ENCODE measurements around the gene ANKS1A.
"Not testable (repeated sequence)": the region's sequence is repeated elsewhere in the genome, so short reads cannot be mapped to it uniquely, and the experiment has no call there.

DNA sequence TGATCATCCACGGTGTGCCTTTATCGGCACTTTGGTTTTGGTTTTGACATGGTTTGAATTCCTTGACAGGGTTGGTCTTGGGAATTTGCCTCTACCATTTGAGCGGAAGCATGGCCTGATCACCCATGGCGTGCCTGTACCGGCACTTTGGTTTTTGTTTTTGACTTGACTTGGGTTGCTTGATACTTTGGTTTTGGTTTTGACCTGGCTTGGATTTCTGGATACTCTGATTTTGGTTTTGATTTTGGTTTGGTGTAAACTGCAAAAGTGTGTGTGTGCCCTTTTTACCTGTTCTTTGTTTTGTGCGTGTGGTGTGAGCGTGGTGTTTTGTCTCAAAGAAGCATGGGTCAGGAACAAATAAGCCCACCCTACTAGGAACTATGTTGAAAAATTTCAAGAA lies 110.1 kb downstream of the ANKS1A start:
- TF ChIP-seq, protein P1, sequence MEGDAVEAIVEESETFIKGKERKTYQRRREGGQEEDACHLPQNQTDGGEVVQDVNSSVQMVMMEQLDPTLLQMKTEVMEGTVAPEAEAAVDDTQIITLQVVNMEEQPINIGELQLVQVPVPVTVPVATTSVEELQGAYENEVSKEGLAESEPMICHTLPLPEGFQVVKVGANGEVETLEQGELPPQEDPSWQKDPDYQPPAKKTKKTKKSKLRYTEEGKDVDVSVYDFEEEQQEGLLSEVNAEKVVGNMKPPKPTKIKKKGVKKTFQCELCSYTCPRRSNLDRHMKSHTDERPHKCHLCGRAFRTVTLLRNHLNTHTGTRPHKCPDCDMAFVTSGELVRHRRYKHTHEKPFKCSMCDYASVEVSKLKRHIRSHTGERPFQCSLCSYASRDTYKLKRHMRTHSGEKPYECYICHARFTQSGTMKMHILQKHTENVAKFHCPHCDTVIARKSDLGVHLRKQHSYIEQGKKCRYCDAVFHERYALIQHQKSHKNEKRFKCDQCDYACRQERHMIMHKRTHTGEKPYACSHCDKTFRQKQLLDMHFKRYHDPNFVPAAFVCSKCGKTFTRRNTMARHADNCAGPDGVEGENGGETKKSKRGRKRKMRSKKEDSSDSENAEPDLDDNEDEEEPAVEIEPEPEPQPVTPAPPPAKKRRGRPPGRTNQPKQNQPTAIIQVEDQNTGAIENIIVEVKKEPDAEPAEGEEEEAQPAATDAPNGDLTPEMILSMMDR (IDR thresholded peaks at IDR 0.05 in 4 of 5, conservative IDR thresholded peaks at IDR 0.05 in 1 of 5) = not testable (repeated sequence)
- TF ChIP-seq POLR2A (IDR thresholded peaks at IDR 0.05) = not testable (repeated sequence)
